NCI-H1930 (cell line): ENCODE data around the gene MSLN.
"Not testable (repeated sequence)": the region's sequence is repeated elsewhere in the genome, so short reads cannot be mapped to it uniquely, and the experiment has no call there.

ENCODE experiments used
- DNase-seq, 2 experiments: peaks; one replicate each; lab custom pipeline; 2025; lab: John Stamatoyannopoulos, UW

MSLN gene

DNA sequence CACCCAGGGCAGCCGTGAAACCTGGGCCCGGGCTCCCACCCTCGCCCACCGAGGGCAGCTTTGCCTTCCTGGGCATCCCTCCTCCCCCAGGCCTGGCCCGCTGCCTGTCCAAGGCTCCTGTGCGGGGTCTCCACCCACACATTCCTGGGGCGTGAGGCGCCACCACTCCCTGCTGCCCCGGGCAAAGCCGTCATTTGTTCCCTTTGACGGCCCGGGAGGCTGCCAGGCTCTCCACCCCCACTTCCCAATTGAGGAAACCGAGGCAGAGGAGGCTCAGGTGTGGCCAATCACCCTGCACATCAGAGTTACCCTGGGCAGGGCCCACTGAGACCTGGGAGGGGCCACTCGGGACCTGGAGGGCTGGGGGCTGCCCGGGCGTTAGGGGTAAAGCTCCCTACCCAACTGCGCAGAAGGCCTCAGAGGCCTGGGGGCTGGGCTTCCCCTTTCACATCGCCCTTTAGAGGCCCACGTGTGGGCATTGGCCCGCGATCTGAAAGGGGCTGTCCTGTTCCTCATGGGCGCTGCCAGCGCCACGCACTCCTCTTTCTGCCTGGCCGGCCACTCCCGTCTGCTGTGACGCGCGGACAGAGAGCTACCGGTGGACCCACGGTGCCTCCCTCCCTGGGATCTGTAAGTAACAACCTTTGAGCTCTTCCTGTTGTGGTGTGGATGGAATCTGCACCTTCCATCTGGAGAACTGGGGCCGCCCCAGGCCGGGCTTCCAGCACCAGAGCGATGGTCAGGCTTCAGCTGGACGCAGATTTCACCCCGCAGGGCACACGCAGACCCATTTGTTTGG is at the start of gene MSLN:
MSLN (plus strand) TSS at position 190 of the 799 bp plus-strand sequence. CDS start 1,947 bp downstream, outside the sequence.
- DNase-seq: no peak

DNA sequence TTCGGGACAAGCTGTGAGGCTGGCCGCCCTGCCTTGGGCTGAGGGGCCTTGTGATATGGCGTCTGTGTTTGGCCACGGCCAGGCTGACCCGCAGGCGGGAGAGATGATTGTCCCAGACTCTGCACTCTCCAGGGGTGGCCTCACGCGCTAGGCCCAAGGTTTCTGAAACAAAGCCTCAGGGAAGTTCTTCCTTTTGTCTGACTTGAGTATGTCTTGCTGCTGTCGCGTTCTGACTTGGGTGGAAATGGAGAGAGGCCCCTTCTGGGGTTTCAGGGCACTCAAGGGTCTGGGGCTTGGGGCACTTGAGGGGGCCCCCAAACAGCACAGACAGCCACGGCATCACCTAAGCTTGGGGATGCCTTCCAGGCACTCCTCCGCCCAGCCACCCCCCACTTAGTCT is 49.5 kb upstream of the MSLN start:
- no peak for DNase-seq

DNA sequence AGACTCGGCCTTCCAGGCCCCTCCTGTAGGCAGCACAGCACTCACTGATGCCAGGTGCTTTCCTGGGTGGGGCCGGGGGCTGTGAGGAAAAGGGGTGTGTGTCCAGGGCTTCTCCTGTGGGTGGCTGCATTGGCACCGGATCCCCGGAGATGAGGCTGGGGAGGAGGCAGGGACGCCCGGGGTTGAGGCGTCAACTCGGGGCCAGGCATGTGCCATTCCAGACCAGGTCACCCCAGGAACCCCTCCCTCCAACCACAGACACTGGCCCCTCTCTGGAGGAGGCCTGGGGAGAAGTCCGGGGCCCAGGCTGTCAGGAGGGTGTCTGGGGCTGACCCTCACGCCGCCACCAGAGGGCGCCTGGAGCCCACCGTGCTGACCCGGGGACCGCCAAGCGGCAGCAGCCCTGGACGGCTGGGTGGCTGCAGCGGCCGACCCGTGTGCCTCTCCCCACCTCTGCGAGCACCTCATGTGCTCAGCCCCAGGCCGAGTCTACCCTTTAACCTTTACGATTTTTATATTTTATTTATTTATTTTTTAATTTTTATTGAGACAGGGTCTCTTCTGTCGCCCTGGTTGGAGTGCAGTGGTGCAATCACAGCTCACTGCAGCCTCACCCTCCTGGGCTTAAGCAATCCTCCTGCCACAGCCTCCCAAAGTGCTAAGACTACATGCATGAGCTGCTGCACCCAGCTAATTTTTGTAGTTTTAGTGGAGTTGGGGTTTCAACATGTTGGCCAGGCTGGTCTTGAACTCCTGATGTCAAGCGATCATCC is 48.8 kb upstream of the MSLN start:
- DNase-seq: peak; percentile 54 to 67

DNA sequence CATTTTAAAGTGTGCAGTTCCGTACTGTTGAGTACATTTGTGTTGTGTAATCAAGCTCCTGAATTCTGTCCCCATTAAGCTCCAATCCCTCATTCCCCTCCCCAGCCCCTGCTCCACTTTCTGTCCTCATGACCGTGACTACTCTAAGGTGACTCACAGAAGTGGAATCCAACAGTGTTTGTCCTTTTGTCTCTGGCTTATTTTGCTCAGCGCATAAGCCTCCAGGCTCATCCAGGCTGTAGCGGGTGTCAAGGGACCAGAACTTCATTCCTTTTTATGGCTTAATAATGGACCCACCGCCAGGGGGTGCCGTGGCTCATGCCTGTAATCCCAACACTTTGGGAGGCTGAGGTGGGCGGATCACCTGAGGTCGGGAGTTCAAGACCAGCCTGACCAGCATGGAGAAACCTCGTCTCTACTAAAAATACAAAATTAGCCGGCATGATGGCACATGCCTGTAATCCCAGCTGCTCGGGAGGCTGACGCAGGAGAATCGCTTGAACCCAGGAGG is 47.7 kb upstream of the MSLN start:
- not testable (repeated sequence) for DNase-seq

DNA sequence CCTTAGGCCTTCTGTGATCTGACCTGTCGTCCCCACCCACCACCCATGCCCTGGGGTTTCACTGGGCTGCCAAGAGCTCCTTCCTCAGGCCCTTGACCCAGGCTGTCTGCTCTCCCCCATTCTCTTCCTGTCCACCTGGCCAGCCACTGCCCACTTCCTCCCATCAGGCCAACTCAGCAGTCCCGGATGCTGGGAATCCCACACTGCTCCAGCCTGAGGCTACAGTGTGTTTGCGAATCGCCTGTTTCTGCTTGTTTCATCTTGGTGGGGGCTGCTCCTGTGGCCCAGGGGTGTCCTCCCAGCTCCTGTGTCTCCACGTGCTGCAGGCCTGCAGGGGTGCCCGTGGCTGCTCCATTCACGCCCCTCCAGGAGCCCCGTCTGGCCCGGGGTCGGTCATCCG is 46.5 kb upstream of the MSLN start:
- no peak for DNase-seq

DNA sequence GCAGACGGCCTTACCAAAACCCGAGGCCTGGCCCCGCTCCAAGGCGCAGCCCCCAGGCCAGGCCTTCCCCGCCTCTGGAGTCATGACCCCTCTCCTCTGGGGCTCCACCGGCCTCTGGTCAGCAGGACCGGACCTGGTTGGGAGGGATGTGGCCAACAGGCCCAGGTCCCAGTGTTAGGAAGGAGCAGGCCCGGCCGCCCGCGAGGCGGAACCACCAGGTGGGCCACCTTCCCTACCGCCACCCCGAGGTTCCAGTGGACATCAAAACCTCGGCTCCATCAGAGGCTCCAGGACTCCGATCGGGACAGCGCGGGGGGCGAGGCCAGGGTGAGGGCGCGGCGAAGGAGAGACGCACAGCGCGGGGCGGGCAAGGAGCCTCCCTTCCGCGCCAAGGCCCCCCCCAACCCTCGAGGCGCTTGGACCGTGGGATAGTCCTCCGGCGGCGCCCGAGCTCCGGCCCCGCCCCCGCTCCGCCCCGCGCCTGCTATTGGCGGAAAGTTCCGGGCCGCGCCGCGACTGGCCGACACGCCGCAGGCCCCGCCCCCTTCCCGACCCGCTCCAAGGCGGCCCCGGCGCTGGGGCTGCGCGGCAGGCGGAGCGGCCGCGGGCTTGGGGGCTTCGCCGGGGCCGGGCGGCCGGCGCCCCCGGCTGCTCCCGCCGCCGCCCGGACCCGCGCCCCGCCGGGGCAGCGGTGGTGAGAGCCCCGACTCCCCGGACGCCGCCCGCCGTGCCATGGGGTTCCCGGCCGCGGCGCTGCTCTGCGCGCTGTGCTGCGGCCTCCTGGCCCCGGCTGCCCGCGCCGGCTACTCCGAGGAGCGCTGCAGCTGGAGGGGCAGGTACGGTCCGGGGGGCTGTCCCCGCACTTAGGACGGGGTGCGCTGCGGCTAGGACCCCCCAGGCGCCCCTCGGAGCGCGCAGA is 45.7 kb upstream of the MSLN start, which contains the start of gene METRN:
METRN (plus strand) TSS at position 561 of the 919 bp plus-strand sequence; CDS start at position 733, 172 bp downstream.
- peak; percentile 68 to 83 for DNase-seq

DNA sequence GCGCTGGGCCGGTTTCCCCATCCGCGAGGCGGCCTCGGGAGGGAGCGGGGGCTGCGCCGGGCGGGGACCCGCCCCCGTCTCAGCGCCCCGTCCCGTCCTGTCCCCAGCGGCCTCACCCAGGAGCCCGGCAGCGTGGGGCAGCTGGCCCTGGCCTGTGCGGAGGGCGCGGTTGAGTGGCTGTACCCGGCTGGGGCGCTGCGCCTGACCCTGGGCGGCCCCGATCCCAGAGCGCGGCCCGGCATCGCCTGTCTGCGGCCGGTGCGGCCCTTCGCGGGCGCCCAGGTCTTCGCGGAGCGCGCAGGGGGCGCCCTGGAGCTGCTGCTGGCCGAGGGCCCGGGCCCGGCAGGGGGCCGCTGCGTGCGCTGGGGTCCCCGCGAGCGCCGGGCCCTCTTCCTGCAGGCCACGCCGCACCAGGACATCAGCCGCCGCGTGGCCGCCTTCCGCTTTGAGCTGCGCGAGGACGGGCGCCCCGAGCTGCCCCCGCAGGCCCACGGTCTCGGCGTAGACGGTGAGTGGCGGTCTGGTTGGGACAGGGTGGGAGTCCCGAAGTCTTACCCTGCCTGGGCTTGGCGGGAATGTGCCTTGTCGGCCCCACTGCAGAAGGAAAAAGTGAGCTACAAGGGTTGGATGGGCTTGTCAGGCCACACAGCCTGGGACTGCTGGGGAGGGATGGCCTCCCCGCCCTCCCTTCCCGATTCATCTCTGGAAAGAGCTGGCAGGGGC is 44.9 kb upstream of the MSLN start:
- DNase-seq: peak in 1 of 2 experiments; percentile 40

DNA sequence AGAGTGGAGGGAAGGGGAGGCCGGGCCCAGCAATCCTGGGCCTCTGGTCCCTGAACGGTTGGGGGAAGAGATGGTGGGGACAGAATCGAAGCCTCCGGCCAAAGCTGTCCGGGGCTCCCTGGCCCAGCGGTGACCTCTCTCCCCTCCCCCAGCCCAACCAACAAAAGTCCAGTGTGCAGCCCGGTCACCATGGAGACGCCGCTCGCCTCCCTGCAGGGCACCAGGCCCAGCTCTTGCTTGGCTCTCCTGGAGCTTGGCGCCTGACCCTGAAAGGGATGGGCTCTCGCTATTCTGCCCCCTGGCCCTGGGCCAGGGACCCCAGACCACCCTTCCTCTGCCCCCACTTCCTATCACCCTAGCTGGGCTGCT is 44.4 kb upstream of the MSLN start:
- DNase-seq: no peak

DNA sequence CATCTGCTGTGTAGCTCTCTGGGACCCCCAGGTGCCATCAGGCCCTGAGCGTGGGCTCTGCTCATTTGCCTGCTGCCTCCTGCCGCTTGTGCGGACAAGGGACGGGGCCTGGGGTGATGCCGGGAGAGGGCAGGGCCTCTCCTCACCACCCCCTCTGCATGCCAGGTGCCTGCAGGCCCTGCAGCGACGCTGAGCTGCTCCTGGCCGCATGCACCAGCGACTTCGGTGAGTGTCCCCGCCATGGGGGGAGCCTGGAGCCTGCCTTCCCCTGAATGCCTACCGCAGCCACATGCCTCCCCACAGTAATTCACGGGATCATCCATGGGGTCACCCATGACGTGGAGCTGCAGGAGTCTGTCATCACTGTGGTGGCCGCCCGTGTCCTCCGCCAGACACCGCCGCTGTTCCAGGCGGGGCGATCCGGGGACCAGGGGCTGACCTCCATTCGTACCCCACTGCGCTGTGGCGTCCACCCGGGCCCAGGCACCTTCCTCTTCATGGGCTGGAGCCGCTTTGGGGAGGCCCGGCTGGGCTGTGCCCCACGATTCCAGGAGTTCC is 43.7 kb upstream of the MSLN start:
- no peak for DNase-seq

DNA sequence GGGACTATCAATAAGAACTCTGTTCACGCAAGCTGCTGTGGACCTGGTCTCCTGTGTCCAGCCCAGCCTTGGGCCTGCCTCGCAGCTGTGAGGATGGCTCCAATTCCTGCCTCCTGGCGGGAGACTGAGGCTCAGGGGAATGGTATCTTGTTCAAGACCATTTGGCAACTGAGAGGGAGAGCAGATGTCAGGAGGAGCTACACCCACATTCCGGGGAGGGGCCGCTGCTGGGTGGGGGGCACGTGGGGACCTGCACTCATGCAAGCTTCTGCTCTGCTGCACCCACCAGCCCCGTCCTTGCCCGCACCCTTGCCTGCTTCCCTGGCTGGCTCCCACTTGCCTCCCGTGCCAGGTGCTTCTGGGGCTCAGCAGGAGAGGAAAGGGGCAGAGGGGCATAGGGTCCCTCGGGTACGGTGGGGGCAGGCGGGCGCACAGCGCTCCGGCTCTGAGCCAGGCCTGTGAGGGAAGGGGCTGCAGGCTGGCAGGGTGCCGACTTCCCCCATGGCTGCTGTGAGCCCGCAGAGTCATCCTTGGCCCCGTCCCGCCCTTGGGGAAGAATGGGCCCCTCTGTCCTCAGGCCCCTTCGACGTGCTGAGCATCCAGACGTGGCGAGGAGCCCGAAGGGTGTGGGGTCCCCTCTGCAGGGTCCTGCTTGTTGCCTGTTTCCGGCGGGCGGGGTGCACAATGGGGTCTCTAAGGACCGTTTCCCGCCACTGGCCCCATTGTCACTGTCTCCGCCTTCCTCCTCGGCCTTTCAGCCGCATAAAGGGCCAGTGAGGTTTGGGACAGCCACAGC is 42.9 kb upstream of the MSLN start:
- DNase-seq: no peak

DNA sequence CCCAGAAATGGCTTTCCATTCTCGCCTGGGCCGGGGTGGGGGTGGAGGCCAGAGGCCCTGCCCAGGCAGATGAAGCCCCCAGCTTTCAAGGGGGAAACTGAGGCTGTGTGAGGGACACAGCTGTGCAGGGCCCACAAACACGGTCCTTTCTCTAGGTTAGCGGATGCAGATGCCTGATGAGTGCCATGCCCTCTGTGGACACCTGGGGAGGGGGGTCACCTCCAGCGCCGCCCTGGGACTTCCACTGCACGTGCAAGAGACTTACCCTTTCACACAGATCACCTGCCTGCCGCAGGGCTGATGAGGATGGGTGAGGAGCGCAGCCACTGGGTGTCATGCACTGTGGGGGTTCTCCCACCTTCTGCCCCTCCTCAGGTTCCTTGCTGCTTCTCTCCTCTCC is 42.1 kb upstream of the MSLN start:
- no peak for DNase-seq

DNA sequence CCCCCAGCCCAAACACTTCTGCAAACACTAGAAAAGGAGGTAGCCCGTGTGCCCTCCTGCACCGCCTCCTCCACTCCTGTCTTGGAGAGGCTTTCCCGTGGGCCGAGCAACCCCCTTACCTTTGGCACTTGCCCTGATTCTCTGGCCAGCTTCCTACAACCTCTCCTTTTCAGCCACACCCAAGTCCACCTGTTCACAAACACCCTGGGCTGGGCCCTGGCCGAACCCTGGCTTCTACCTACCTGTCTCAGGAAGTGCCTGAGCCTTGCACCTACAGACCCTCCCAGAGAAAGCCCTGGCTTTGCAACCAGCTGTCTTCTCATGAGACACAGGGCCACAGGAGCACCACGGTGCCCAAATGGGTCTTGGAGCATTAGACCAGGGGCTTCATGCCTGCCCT is 41.6 kb upstream of the MSLN start:
- no peak for DNase-seq

DNA sequence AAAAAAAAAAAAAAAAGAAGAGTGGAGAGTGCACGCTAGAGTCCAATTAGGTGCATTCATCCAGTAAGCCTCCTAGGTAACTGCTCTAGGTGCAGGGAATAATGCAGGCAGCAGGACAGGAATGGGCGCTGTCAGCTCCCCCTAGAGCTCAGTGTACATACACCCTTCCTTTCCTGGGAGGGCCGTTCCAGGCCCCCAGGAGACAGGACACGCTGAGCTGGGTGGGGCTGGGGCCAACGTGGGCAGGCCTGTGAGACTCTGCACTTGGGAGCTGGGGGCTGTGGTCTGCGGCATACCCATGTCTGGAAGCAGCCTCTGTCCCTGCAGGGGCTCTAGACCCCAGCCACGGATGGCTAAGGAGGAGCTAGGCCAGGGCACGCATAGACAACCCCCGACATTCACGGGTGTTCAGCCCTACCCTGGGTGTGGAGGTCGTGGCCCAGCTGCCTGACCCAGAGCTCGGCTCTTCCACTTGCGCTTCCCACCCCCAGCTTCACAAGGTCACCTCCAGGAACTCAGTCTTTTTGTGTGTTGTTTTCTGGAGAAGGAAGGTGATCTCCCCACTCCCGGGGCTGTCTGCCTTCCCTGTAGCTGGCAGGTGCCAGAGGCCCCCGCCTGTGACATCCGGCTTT is 40.6 kb upstream of the MSLN start:
- DNase-seq: no peak

DNA sequence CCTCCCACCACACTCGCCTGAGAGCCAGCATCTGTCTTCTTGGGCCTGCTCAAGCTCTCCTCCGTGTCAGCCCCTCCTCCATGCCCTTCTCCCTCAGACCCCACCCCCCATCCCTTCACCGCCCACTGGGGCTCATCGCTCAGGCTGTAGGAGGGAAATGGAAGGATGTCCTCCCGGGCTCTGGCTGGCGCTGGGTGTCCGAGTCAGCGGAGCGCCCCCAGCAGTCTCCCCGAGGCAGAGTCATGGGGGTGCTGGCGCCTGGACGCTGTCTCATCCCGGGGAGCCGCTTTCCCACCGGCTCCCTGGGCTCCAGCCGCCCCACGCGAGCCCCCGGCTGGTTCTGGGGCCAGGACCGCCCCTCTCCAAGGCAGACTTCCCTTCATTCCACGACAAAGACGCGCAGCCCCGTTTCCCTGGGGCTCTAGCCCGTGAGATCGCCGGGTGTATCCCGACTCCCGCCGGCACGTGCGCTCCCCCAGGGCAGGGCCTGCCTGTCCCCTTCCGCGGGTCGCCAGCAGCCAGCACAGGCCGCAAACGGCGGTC is 40.0 kb upstream of the MSLN start:
- DNase-seq: peak; percentile 57

DNA sequence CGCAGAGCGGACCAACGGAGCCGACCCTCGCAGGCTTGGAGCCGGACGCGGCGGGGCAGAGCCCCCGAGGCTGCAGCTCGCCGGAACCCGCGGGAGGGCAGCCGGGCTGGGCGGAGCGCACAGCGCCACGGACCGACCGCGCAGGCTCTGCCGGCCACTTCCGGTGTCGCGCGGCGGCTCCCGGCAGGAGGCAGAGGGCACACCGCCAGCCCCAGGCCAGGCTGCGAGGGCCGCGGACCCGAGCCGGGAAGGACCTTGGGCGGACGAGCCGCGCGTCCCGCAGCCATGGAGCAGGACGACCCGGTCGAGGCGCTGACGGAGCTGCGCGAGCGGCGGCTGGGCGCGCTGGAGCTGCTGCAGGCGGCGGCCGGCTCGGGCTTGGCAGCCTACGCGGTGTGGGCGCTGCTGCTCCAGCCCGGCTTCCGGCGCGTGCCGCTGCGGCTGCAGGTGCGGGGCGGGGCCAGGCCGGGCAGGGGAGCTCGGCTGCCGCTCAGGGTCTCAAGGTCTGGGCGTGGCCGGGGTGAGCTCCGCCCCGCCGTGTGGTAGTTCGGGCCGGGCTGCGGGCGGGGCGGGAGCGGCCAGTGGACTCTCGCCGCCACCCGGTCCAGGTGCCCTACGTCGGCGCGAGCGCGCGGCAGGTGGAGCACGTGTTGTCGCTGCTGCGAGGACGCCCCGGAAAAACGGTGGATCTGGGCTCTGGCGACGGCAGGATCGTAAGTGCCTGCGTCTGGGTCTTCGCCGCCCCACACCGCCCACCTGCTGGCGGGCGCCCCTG is 39.4 kb upstream of the MSLN start, which contains the start of gene ANTKMT:
ANTKMT (plus strand) TSS at position 157 of the 775 bp plus-strand sequence; CDS start at position 286, 129 bp downstream.
- peak; percentile 88 to 94 for DNase-seq

DNA sequence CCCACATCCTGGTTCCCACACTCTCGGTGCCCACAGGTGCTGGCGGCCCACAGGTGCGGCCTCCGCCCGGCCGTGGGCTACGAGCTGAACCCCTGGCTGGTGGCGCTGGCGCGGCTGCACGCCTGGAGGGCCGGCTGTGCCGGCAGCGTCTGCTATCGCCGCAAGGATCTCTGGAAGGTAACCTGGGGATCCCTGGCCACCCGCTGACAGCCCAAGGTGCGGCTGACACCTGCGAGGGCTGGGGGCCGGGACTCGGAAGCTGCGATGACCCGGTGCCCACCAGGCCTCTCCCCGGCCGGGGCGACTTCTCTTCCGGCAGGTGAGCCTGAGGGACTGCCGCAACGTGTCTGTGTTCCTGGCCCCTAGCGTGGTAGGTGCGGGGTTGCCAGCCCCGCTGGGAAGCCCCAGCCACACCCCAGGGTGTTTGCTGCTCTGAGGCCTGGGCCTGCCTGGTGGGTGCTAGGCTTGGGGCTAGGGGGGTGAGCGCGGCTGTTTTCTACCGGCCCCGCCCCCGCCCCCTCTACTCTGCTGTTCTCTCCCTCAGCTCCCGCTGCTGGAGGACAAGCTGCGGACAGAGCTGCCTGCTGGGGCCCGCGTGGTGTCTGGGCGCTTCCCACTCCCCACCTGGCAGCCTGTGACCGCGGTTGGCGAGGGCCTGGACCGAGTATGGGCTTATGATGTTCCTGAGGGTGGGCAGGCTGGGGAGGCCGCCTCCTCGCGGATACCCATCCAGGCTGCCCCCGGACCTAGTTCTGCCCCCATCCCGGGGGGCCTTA is 38.6 kb upstream of the MSLN start:
- DNase-seq: no peak

DNA sequence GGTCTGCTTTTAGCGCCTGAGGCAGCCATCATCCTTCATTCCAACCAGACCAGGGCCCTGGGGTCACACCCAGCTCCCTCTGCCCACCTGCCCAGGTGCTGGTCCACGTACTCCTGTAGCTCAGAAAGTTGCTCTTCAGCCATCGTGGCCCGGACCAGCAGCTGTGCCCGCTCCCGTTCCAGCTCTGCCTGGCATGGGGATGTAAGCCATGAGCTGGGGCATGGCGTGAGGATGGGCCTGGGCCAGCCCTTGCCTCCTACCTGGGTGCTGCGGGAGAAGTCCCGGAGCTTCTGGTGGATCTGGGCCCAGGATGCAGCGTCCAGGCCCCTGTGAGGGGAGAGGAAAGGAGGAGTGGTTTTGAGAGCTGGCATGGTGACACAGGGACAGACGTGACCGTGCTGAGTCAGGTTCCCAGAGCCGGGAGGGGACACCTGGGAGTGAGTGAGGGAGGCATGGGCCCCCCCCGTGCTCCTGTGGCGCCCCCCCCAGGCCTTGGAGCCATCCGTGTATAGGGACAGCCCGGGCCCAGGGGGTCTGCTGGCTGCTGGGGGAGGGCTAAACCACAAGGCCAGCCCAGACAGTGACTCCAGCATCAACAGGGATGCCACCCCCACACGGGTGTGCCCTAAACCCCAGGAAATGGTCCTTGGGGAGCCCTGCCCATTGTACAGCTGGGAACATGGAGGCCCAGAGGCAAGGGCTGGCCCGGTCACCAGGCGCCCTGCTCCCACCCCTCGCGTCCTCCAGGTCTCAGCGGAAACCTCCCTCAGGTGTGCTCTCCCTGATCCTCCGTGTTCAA is 37.5 kb upstream of the MSLN start:
- DNase-seq: no peak
